Renal pelvis (tissue), 4 donors: ENCODE measurements around the gene TACR1. TPM values are rescaled to one million over a fixed set of nuclear protein-coding genes. Genes with fewer than 3 reads are reported as not detected.
"Not testable (repeated sequence)": the region's sequence is repeated elsewhere in the genome, so short reads cannot be mapped to it uniquely, and the experiment has no call there.

Experiments used
- DNase-seq: peaks from one replicate; pipeline ENCODE4 v3.0.0-alpha.2; 2013
- polyA plus RNA-seq, 3 donors: library from polyadenylated mRNA; unstranded; fragments of 120-200 nt; gene quantifications; one replicate each; pipeline ENCODE4 v1.2.1, GENCODE V29; 2013; ENCODE audit not compliant: insufficient read length in 3 of 3

TACR1 gene
- polyA plus RNA-seq, 3 donors: 1.4 to 2.1 (median 2.1) TPM

GRCh38 chr2:75195076-75195691 is 4.1 kb downstream of the TACR1 start:
- no peak for DNase-seq

- DNase-seq: no peak
Observed at GRCh38 chr2:75194184-75194868, 5.0 kb downstream of the TACR1 start.

GRCh38 chr2:75192496-75192895 is 6.8 kb downstream of the TACR1 start:
- DNase-seq: no peak

DNA sequence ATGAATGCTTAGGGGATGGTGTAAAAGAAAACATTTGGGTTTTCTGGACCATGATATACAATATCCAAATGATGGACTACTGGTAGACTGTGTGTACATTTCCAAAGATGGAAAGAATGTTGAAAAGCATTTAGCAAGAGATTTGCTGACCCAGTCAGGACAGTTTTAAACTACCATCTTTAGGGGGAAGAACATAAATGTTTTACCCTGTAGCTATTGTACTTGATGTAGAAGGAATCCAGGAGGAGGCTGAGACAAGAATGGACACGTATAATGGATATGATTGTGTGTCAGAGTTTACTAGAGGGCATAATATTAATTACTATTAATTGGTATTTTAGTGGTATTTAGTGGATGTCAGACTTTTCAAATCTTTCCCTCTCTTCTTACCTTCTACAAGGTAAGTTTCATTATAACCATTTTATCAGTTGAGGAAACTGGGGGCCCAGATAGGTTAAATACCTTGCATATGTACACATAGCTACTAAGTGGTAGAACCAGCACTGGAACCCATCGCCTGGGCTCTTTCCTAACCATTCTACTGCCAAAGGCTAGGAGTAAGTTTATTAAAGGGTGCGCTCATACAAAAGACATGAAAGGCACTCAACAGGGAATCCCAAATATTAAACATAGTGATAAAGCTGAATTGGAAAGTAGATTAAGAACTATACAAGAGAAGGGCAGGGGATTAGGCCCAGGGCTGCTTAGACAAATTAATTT is 8.9 kb downstream of the TACR1 start:
- no peak for DNase-seq

GRCh38 chr2:75186821-75187220 is 12.5 kb downstream of the TACR1 start:
- no peak for DNase-seq

DNA sequence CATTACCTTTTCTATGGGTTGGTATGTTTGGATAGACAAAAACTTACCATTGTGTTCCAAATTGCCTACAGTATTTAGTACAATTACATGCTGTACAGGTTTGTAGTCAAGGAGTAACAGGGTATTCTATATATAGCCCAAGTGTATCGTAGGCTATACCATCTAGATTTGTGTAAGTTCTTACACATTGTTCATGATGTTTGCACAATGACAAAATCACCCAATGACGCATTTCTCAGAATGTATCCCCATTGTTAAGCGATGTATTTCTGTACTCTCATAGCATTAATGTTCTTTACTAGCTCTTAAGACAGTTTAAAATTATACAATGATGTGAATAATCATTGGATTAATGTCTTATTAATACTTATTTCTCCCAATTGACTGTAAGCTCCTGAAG is 16.7 kb downstream of the TACR1 start:
- no peak for DNase-seq

- DNase-seq: no peak
Observed at GRCh38 chr2:75180476-75180875, 18.8 kb downstream of the TACR1 start.

- DNase-seq: no peak
Observed at GRCh38 chr2:75177427-75177826, 21.9 kb downstream of the TACR1 start.

- no peak for DNase-seq
Observed at GRCh38 chr2:75175456-75175855, 23.9 kb downstream of the TACR1 start.

GRCh38 chr2:75174981-75175380 is 24.3 kb downstream of the TACR1 start:
- DNase-seq: no peak

DNA sequence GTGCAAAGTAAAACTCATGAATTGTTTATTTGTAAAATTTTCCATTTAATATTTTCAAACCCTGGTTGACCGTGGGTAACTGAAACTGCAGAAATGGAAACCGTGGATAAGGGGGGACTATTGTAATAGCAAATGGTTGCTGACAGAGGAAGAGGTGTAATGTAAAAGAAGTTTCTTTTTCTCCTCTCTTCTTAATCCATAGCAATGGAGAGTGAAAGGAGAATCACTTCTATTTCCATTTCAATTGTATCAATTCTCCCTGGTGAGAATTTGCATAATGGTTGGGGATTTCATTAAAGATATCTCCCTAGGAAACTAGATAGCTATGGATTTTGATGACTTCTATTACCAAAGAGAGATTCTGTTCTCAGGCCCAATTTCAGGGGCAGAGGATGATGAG is 24.8 kb downstream of the TACR1 start:
- DNase-seq: no peak

- no peak for DNase-seq
Observed at GRCh38 chr2:75173740-75174139, 25.6 kb downstream of the TACR1 start.

- not testable (repeated sequence) for DNase-seq
Observed at GRCh38 chr2:75171423-75171822, 27.9 kb downstream of the TACR1 start.

DNA sequence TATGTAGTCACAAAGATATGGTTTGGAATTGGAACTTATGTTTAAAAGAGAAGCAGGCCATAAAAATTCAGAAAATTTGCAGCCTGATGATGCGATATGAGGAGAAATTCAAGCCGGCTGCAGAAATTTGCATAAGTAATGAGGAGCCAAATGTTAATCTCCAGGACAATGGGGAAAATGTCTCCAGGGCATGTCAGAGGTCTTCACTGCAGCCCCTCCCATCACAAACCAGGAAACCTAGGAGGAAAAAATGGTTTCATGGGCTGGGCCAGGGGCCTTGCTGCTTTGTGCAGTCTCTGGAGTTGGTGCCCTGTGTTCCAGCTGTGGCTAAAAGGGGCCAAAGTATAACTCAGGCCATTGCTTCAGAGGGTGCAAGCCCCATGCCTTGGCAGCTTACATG is 28.4 kb downstream of the TACR1 start:
- DNase-seq: no peak

GRCh38 chr2:75168186-75168585 is 31.1 kb downstream of the TACR1 start:
- DNase-seq: no peak

GRCh38 chr2:75166491-75166890 is 32.8 kb downstream of the TACR1 start:
- no peak for DNase-seq

GRCh38 chr2:75162897-75163296 is 36.4 kb downstream of the TACR1 start:
- DNase-seq: no peak

- DNase-seq: no peak
Observed at GRCh38 chr2:75162259-75162658, 37.1 kb downstream of the TACR1 start.

- DNase-seq: no peak
Observed at GRCh38 chr2:75157435-75157834, 41.9 kb downstream of the TACR1 start.

GRCh38 chr2:75155115-75155514 is 44.2 kb downstream of the TACR1 start:
- DNase-seq: no peak

DNA sequence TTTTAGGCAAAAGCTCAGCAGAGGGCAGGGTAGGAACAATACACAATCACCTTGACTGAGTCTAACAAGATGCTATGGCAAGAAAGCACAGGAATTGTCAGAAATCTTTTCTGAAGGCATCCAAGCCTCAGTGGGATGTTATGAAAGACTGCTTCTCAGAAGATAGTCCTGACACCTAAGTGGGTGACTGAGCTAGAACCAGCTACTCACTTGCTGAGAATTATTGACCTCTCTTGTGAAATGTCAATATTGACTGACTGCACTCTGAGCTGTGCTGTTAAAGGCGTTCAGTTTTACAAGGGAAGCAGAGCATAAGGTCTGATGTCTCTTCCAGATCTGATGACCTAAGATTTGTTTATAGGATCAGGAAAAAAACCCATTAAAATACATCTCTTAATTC is 46.1 kb downstream of the TACR1 start:
- DNase-seq: no peak

DNA sequence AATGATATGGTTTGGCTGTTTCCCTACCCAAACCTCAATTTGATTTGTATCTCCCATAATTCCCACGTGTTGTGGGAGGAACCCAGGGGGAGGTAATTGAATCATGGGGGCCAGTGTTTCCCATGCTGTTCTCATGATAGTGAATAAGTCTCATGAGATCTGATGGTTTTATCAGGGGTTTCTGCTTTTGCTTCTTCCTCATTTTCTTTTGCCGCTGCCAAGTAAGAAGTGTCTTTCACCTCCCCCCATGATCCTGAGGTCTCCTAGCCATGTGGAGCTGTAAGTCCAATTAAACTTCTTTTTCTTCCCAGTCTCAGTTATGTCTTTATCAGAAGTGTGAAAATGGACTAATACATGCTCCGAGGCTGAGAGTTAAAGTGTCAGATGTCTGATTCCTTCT is 47.1 kb downstream of the TACR1 start:
- not testable (repeated sequence) for DNase-seq

- not testable (repeated sequence) for DNase-seq
Observed at GRCh38 chr2:75147884-75148283, 51.4 kb downstream of the TACR1 start.
